Stimulated activated CD8-positive, alpha-beta memory T cell treated with anti-CD3 and anti-CD28 coated beads, Interleukin-7, amount 100 ng/mL, for 1 hour (primary cell): ENCODE results near the gene CHTF18.
"Not testable (repeated sequence)": the region's sequence is repeated elsewhere in the genome, so short reads cannot be mapped to it uniquely, and the experiment has no call there.

Experiments
- DNase-seq, 2 donors: peaks; one replicate each; pipeline ENCODE4 v3.0.0-alpha.2; 2020; ENCODE audit warnings: low read depth in 2 of 2

CHTF18 gene

GRCh38 chr16:807347-808084 is 19.1 kb downstream of the CHTF18 start:
- peak; percentile 48 to 67 for DNase-seq

DNA sequence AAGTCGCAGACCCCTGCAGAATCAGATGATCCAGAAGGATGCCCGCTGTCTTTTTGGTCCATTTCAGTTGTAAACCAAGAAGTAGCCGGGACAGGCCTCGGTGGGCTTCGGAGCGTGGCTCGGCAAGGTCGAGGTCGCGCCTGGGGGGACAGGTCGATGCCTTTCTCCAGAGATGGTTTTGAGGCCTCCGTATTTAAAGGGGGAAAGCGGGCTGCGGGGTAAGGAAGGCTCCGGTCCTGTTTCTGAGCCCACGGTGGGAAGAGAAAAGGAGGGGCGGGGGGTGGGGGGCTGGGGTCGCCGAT is 19.6 kb downstream of the CHTF18 start:
- no peak for DNase-seq

- DNase-seq = peak in 1 of 2 donors; percentile 29
Measured at GRCh38 chr16:813204-813915, 24.9 kb downstream of the CHTF18 start.

GRCh38 chr16:813916-814412 is 25.5 kb downstream of the CHTF18 start:
- no peak for DNase-seq

DNA sequence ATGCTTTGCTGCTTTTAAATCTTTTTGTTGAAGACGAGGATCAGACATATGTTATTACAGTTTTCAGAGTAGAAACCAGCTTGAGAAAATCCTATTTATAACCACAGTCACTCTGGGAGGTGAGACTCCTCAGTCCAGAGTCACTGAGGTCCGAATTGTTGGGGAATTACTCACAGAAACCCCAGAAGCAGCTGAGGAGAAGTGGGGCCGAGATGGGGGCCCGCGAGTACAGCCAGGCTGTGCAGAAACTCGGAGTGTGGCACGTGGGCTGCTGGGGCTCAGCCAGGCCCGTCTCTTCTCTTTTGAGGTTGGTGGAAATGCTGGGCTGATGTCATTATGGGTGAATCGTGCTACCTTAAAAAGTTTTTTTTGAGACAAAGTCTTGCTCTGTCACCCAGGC is 26.6 kb downstream of the CHTF18 start:
- no peak for DNase-seq

- no peak for DNase-seq
Measured at GRCh38 chr16:815861-816260, 27.4 kb downstream of the CHTF18 start.

DNA sequence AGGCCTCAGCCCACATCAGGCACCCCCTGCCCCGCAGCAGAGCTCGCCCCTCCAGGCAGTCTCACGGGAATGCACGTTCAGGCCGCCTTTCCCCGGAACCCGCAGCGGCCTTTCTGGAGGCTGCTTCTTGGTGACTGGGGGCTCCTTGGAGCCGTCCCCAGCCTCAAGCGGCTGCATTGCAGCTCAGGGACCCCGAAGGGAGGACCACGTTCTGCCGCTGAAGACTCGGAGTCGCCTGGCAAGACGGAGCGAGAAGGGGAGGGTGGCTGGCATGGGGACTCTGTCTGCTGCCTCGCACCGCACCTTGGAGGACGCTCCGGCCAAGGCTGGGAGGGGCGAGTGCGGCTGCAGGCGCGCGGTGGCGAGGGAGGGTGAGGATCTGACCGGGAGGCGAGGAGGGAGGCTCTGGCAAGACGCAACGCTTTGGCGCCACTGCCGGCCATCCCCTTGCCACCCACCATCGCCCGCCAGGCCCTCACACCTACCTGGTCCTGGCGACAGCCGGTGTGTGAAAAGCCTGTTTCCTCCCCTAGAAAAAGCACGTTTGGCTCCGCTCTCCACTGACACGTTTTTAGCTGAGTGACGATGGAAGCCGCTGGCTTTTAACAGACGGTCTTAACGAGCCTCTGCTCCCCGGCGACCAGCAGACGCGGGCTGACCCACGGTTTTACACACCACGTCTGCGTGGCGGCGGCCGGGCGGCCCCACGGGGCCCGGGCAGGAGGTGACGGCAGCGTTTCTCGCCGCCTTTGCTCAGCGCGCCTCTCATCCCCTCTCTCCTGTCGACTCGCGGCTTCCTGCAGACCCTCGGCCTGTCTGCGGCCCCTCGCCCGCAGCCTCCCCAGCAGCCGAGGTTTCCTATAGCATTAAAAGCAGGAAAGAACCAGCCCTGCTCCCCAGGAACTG is 28.8 kb downstream of the CHTF18 start:
- no peak for DNase-seq

- DNase-seq = no peak
Measured at GRCh38 chr16:818132-818531, 29.7 kb downstream of the CHTF18 start.

DNA sequence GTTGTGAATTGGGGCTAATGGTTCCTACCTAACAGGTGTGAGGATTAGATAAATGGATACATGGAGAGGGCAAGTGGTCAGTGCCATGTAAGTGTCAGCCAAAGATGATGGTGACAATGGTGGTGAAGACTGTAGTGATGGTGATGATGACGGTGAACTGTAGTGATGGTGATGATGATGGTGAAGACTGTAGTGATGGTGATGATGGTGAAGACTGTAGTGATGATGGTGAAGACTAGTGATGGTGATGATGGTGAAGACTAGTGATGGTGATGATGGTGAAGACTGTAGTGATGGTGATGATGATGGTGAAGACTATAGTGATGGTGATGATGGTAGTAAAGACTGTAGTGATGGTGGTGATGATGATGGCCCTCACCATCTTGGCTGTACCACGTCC is 30.2 kb downstream of the CHTF18 start:
- DNase-seq = no peak

DNA sequence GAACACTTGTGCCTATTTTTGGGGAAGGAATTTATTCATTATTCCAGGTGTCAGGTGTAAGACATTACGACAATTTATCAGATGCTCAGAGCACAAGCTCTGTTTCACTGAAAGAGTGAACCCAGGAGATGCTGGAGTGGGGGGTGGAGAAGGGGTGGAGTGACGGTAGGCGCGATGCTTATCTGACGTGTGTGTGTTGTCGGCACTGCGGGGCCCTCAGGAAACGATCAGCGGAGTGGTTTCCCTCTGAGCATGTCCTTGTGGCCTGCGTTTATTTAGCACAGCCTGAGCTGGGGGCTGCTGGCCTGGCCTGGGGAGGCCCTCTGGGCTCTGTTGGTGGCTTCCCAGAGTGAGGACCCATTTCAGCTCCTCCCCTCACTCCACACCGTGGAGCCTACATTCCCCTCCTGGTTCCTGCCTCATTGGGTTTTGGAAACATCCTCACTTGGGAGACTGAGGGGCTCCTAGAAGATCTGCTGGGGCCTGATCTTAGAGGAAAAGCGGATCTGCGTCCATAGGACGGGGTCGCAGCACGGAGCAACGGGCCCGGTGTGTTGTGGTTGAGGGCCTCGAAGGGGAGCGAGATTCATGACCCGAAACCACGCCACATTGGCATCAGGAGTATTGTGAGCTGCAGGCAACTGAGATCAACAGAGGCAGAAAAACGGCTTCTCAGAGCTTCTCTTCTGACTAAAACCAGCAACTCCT is 31.1 kb downstream of the CHTF18 start:
- no peak for DNase-seq

DNA sequence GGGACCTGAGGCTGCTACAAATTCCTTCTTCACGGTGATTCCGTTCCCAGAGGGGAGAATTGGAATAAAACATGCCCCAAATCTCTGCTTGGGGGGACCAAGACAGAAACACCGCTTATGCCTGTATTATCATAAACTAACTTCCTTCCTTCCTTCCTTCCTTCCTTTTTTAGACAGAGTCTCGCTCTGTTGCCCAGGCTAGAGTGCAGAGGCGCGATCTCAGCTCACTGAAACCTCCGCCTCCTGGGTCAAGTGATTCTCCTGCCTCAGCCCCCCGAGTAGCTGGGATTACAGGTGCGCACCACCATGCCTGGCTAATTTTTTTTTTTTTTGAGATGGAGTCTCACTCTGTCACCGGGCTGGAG is 31.6 kb downstream of the CHTF18 start:
- DNase-seq = not testable (repeated sequence)

DNA sequence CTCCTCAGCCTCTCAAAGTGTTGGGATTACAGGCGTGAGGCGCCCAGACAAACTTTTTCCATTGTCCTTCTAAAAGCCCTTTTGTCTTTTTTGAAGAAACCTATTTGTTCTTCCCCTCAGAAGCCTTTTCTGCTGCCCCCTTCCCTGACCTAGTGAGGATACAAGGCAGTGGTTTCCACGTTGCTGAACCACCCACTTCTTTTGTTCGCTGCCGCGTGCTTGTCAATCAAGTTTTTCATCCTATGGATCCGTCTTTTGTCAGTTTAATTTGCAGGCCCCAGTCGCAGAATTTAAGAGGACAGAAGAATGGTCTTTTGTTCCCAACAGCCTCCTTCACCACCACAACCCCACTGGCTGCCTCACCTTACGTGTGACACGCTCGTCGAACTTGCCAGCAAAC is 32.3 kb downstream of the CHTF18 start:
- no peak for DNase-seq

GRCh38 chr16:821751-822150 is 33.3 kb downstream of the CHTF18 start:
- DNase-seq = no peak

- DNase-seq = no peak
Measured at GRCh38 chr16:822174-822908, 33.9 kb downstream of the CHTF18 start.

- no peak for DNase-seq
Measured at GRCh38 chr16:822909-823297, 34.5 kb downstream of the CHTF18 start.

DNA sequence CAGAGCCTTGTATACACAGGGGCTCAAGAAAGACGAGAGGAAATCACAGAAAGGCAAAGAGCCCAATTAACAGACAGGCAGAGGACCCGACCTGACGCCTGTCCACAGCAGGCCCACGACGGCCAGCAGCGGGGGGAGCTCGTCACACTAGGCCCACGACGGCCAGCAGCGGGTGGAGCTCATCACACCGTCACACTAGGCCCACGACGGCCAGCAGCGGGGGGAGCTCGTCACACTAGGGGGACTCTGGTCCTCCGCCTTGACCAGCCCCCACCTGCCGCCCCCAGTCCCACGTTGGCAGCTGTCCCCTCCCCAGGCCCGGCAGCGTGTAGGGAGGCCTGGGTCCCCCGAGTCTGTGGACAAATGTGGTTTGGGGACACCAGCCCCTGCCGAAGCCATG is 35.8 kb downstream of the CHTF18 start:
- no peak for DNase-seq

GRCh38 chr16:824601-825000 is 36.2 kb downstream of the CHTF18 start:
- DNase-seq = no peak

DNA sequence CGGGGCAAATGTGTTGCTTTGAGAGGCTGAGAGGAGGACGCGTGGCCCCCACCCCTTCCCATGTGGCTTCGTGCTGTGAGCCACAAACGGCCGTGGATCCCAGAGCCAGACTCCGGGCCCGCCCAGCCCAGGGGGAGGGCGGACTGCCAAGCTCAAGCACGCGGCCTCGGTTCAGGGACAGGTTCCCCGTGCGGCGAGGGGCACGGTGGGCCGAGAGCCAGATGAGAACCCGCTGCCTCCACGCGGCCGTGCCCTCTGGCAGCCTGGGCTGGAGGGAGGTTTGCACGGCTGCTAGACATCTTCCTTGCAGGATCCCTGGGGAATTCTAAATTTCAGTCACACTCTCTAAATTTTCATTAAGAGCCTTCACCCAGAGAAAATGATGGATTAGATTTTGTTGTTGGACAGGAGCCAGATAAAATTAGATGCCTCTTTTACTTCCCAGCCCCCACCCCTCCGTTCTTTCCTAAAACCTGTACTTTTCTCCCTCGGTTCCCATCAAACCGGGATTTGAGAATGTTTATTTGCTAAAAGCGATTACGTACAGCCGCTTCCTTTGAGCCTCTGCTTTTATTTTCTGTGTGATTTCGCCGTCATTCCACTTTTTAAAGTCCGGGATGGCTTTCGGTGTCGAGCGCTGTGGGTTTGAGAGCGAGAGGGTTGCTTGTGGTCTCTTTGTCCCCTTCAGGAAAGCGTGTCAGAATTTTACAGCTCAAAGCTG is 37.1 kb downstream of the CHTF18 start:
- DNase-seq = no peak

GRCh38 chr16:827513-827912 is 39.1 kb downstream of the CHTF18 start:
- no peak for DNase-seq

- DNase-seq = no peak
Measured at GRCh38 chr16:828891-829290, 40.5 kb downstream of the CHTF18 start.
